HG03060 (cell line): ENCODE data around the gene ABCD4.
"Not testable (repeated sequence)": the region's sequence is repeated elsewhere in the genome, so short reads cannot be mapped to it uniquely, and the experiment has no call there.

ENCODE experiments used
- ATAC-seq: cut with Tn5 transposase; IDR thresholded peaks from one replicate; pipeline ENCODE4 v1.9.1; 2021; ENCODE audit warnings: low read depth, moderate number of reproducible peaks; ENCODE audit not compliant: unreplicated experiment

Gene ABCD4

GRCh38 chr14:74308695-74309094 lies 6.0 kb upstream of the ABCD4 start:
- no peak for ATAC-seq

GRCh38 chr14:74302152-74302628 lies 544 bp downstream of the ABCD4 start:
- ATAC-seq: no peak

- ATAC-seq: no peak
Measured at GRCh38 chr14:74301594-74302151, 1.1 kb downstream of the ABCD4 start.

- ATAC-seq: no peak
Measured at GRCh38 chr14:74299061-74299545, 3.6 kb downstream of the ABCD4 start.

GRCh38 chr14:74297986-74298385 lies 4.7 kb downstream of the ABCD4 start:
- no peak for ATAC-seq

GRCh38 chr14:74296037-74296467 lies 6.7 kb downstream of the ABCD4 start:
- no peak for ATAC-seq

GRCh38 chr14:74293606-74294005 lies 9.1 kb downstream of the ABCD4 start:
- no peak for ATAC-seq

- ATAC-seq: no peak
Measured at GRCh38 chr14:74292061-74292460, 10.7 kb downstream of the ABCD4 start.

- no peak for ATAC-seq
Measured at GRCh38 chr14:74290415-74290814, 12.3 kb downstream of the ABCD4 start.

GRCh38 chr14:74289801-74290200 lies 12.9 kb downstream of the ABCD4 start:
- no peak for ATAC-seq

GRCh38 chr14:74286736-74287135 lies 16.0 kb downstream of the ABCD4 start:
- no peak for ATAC-seq

GRCh38 chr14:74281069-74281468 lies 21.7 kb downstream of the ABCD4 start:
- ATAC-seq: no peak

- no peak for ATAC-seq
Measured at GRCh38 chr14:74278080-74278479, 24.7 kb downstream of the ABCD4 start.

GRCh38 chr14:74275241-74275841 lies 27.4 kb downstream of the ABCD4 start:
- ATAC-seq: no peak

- no peak for ATAC-seq
Measured at GRCh38 chr14:74271365-74271764, 31.4 kb downstream of the ABCD4 start.

- ATAC-seq: not testable (repeated sequence)
Measured at GRCh38 chr14:74270382-74271177, 32.2 kb downstream of the ABCD4 start.

- ATAC-seq: no peak
Measured at GRCh38 chr14:74267588-74267987, 35.1 kb downstream of the ABCD4 start.

GRCh38 chr14:74265301-74265965 lies 37.3 kb downstream of the ABCD4 start:
- ATAC-seq: no peak

- no peak for ATAC-seq
Measured at GRCh38 chr14:74263921-74264320, 38.8 kb downstream of the ABCD4 start.

- ATAC-seq: no peak
Measured at GRCh38 chr14:74263181-74263580, 39.6 kb downstream of the ABCD4 start.

GRCh38 chr14:74262076-74262475 lies 40.7 kb downstream of the ABCD4 start:
- no peak for ATAC-seq
